ENCODE results near the gene FTH1.

The FTH1 gene

GRCh38 chr11:61922539-61922938 lies 44.9 kb downstream of the FTH1 start:
- TF ChIP-seq CTCF (IDR thresholded peaks at IDR 0.05) (no peak), ZFX (IDR thresholded peaks at IDR 0.05; ENCODE audit: borderline replicate concordance) (no peak)
- no peak overlapping the region for H3K27ac ChIP-seq

GRCh38 chr11:61921446-61921845 lies 46.0 kb downstream of the FTH1 start:
- H3K27ac ChIP-seq = no peak overlapping the region
- TF ChIP-seq ZFX (IDR thresholded peaks at IDR 0.05; ENCODE audit: borderline replicate concordance) (no peak), CTCF (IDR thresholded peaks at IDR 0.05) (no peak)

GRCh38 chr11:61919705-61920631 lies 47.5 kb downstream of the FTH1 start:
- H3K27ac ChIP-seq = no peak overlapping the region
- TF ChIP-seq ZFX (IDR thresholded peaks at IDR 0.05; ENCODE audit: borderline replicate concordance) (no peak), CTCF (IDR thresholded peaks at IDR 0.05) (no peak)

- H3K27ac ChIP-seq = no peak overlapping the region
- TF ChIP-seq ZFX (IDR thresholded peaks at IDR 0.05; ENCODE audit: borderline replicate concordance) (no peak), CTCF (IDR thresholded peaks at IDR 0.05) (no peak)
Measured at GRCh38 chr11:61918938-61919704, 48.3 kb downstream of the FTH1 start.

GRCh38 chr11:61918251-61918937 lies 49.0 kb downstream of the FTH1 start:
- H3K27ac ChIP-seq = no peak overlapping the region
- TF ChIP-seq CTCF (IDR thresholded peaks at IDR 0.05) (no peak), ZFX (IDR thresholded peaks at IDR 0.05; ENCODE audit: borderline replicate concordance) (no peak)

GRCh38 chr11:61917334-61918109 lies 49.9 kb downstream of the FTH1 start, which contains the start of gene RAB3IL1:
TSS of gene RAB3IL1 (minus strand) at chr11:61917566. CDS start at chr11:61917367, 199 bp downstream.
- H3K27ac ChIP-seq = no peak within 1 kb of the TSS
- TF ChIP-seq CTCF (IDR thresholded peaks at IDR 0.05) = no peak
- TF ChIP-seq ZFX (IDR thresholded peaks at IDR 0.05; ENCODE audit: borderline replicate concordance) = no peak
